Measurements from ENCODE around the gene OR2AG1.

OR2AG1 gene

GRCh38 chr11:6782720-6783119 is at the start of gene OR2AG1:
TSS of gene OR2AG1 (plus strand) at chr11:6783020. CDS start at chr11:6785038, 2,018 bp downstream.
- in situ Hi-C loops (cut with MboI; ENCODE audit: low sequenced_read_pairs, unreplicated experiment): no loop called here
- no peak for DNase-seq (ENCODE audit: low spot score)
- no peak for TF ChIP-seq CTCF (IDR thresholded peaks at IDR 0.05; ENCODE audit: borderline replicate concordance, control extremely low read depth, extremely low read depth, insufficient read depth, missing control alignments)

GRCh38 chr11:6733326-6734275 is 49.2 kb upstream of the OR2AG1 start:
- no peak for DNase-seq (ENCODE audit: low spot score)
- TF ChIP-seq CTCF (IDR thresholded peaks at IDR 0.05; ENCODE audit: borderline replicate concordance, control extremely low read depth, extremely low read depth, insufficient read depth, missing control alignments): no peak
- in situ Hi-C loops (cut with MboI; ENCODE audit: low sequenced_read_pairs, unreplicated experiment): no loop called here

GRCh38 chr11:6734616-6735015 is 48.2 kb upstream of the OR2AG1 start:
- in situ Hi-C loops (cut with MboI; ENCODE audit: low sequenced_read_pairs, unreplicated experiment): no loop called here
- no peak for DNase-seq (ENCODE audit: low spot score)
- no peak for TF ChIP-seq CTCF (IDR thresholded peaks at IDR 0.05; ENCODE audit: borderline replicate concordance, control extremely low read depth, extremely low read depth, insufficient read depth, missing control alignments)

- no peak for TF ChIP-seq CTCF (IDR thresholded peaks at IDR 0.05; ENCODE audit: borderline replicate concordance, control extremely low read depth, extremely low read depth, insufficient read depth, missing control alignments)
- in situ Hi-C loops (cut with MboI; ENCODE audit: low sequenced_read_pairs, unreplicated experiment): no loop called here
- no peak for DNase-seq (ENCODE audit: low spot score)
These were observed 47.5 kb upstream of the OR2AG1 start for GRCh38 chr11:6735306-6735705.

GRCh38 chr11:6736495-6737121 is 46.2 kb upstream of the OR2AG1 start:
- DNase-seq (ENCODE audit: low spot score): no peak
- no peak for TF ChIP-seq CTCF (IDR thresholded peaks at IDR 0.05; ENCODE audit: borderline replicate concordance, control extremely low read depth, extremely low read depth, insufficient read depth, missing control alignments)
- in situ Hi-C loops (cut with MboI; ENCODE audit: low sequenced_read_pairs, unreplicated experiment): no loop called here

GRCh38 chr11:6737872-6738466 is 44.9 kb upstream of the OR2AG1 start:
- peak; percentile 41 for DNase-seq (ENCODE audit: low spot score)
- in situ Hi-C loops (cut with MboI; ENCODE audit: low sequenced_read_pairs, unreplicated experiment): no loop called here

More at GRCh38 chr11:6737872-6738466, 44.9 kb upstream of the OR2AG1 start:
- peak; percentile 65 for TF ChIP-seq CTCF (IDR thresholded peaks at IDR 0.05; ENCODE audit: borderline replicate concordance, control extremely low read depth, extremely low read depth, insufficient read depth, missing control alignments)
